Putamen (tissue), 1 donor: ENCODE data around the gene ATP1A3.
A peak's percentile ranks its signal among the peaks of the same experiment; 100 is the strongest.
"Not testable (repeated sequence)": the region's sequence is repeated elsewhere in the genome, so short reads cannot be mapped to it uniquely, and the experiment has no call there.

ENCODE experiments used
- DNase-seq: peaks from one replicate; pipeline ENCODE4 v3.0.0-alpha.2; 2016; ENCODE audit warnings: low spot score

ATP1A3 gene

GRCh38 chr19:42010245-42011126, 16.5 kb upstream of the ATP1A3 start:
- no peak for DNase-seq

- no peak for DNase-seq
Observed at GRCh38 chr19:42006569-42006968, 12.5 kb upstream of the ATP1A3 start.

- DNase-seq = no peak
Observed at GRCh38 chr19:42005504-42005903, 11.5 kb upstream of the ATP1A3 start.

GRCh38 chr19:42003506-42004294, 9.7 kb upstream of the ATP1A3 start:
- DNase-seq = no peak

- DNase-seq = no peak
Observed at GRCh38 chr19:41999878-42000208, 5.8 kb upstream of the ATP1A3 start.

- peak; percentile 32 for DNase-seq
Observed at GRCh38 chr19:41999071-41999877, 5.2 kb upstream of the ATP1A3 start.

- no peak for DNase-seq
Observed at GRCh38 chr19:41998246-41999020, 4.4 kb upstream of the ATP1A3 start.

- DNase-seq = no peak
Observed at GRCh38 chr19:41997851-41998229, 3.8 kb upstream of the ATP1A3 start.

GRCh38 chr19:41997121-41997850, 3.3 kb upstream of the ATP1A3 start:
- no peak for DNase-seq

GRCh38 chr19:41995959-41996797, 2.1 kb upstream of the ATP1A3 start:
- peak; percentile 63 for DNase-seq

- DNase-seq = peak; percentile 53
Observed at GRCh38 chr19:41994994-41995958, 1.2 kb upstream of the ATP1A3 start.

GRCh38 chr19:41994521-41994971, 516 bp upstream of the ATP1A3 start:
- DNase-seq = no peak

GRCh38 chr19:41991925-41992569, 2.0 kb downstream of the ATP1A3 start:
- DNase-seq = not testable (repeated sequence)

- no peak for DNase-seq
Observed at GRCh38 chr19:41991025-41991424, 3.0 kb downstream of the ATP1A3 start.

- no peak for DNase-seq
Observed at GRCh38 chr19:41990615-41991014, 3.4 kb downstream of the ATP1A3 start.

- DNase-seq = no peak
Observed at GRCh38 chr19:41990028-41990427, 4.0 kb downstream of the ATP1A3 start.

- no peak for DNase-seq
Observed at GRCh38 chr19:41988947-41989346, 5.1 kb downstream of the ATP1A3 start.
